ENCODE measurements around the gene OR1M1.

DNA sequence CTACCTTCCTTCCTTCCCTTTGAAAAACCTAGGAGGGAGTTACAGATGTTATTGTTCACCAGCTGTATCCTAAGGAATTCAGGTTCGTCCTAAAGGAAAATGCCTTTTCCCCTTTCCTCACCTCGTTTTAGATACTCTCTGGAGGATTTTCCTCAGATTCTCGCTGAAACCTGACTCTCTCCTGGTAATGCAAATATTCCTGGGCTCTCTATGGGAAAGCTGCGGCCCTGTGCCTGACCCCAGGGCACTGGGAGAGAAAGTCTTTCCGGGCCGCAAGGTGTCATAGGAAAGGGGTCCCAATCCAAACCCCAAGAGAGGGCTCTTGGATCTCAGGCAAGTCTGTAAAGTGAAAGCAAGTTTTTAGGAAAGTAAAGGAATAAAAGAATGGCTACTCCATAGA is 13.1 kb upstream of the OR1M1 start:
- TF ChIP-seq, protein P1, sequence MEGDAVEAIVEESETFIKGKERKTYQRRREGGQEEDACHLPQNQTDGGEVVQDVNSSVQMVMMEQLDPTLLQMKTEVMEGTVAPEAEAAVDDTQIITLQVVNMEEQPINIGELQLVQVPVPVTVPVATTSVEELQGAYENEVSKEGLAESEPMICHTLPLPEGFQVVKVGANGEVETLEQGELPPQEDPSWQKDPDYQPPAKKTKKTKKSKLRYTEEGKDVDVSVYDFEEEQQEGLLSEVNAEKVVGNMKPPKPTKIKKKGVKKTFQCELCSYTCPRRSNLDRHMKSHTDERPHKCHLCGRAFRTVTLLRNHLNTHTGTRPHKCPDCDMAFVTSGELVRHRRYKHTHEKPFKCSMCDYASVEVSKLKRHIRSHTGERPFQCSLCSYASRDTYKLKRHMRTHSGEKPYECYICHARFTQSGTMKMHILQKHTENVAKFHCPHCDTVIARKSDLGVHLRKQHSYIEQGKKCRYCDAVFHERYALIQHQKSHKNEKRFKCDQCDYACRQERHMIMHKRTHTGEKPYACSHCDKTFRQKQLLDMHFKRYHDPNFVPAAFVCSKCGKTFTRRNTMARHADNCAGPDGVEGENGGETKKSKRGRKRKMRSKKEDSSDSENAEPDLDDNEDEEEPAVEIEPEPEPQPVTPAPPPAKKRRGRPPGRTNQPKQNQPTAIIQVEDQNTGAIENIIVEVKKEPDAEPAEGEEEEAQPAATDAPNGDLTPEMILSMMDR (IDR thresholded peaks at IDR 0.05; ENCODE audit: low read depth, low read length, poor library complexity, severe bottlenecking), result no peak
- TF ChIP-seq EZH2phosphoT487 (IDR thresholded peaks at IDR 0.05; ENCODE audit: borderline replicate concordance, low read length), result no peak

All from DOHH2 (cell line).